Ecto neural progenitor cell (in vitro differentiated cells): Measurements from ENCODE around the gene SMYD2.

Experiments
- DNase-seq: peaks from one replicate; pipeline ENCODE4 v3.0.0-alpha.2; 2018; ENCODE audit warnings: low spot score

SMYD2 gene

DNA sequence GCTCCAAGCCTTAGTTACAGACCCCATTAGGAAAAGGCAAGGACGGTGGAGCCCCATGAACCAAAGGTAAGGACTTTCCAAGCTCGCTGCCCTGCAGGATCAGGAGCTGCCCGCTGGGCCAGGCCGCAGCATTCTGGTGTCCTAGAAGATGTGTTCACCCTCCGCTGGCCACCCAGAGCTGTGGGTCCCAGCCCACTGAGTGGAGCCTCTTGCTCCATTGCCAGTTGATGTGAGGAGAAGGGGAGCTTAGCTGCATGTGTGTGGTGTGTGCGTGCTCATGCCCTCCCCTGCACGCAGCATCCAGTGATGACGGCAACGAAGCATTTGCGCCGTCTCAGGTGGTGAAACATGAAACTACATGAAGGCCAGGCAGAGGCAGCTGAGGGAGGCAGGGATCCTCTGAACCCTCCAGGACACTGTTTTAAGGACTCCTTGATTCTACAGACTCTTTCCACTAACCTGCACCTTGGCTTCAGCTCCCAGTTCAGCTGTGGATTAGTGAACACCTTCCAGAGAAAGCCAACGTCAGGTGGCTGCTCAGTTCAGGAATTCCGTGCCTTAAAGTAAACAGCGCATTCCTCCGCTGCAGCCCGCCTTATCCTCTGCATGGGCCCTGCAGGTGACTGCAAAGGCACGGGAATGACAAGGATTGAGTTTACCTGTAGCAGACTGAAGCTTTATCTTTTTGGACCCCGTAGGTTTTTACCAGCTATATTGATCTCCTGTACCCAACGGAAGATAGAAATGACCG lies 48.7 kb downstream of the SMYD2 start:
- DNase-seq: no peak

GRCh38 chr1:214330222-214330621 lies 49.3 kb downstream of the SMYD2 start:
- DNase-seq: no peak

DNA sequence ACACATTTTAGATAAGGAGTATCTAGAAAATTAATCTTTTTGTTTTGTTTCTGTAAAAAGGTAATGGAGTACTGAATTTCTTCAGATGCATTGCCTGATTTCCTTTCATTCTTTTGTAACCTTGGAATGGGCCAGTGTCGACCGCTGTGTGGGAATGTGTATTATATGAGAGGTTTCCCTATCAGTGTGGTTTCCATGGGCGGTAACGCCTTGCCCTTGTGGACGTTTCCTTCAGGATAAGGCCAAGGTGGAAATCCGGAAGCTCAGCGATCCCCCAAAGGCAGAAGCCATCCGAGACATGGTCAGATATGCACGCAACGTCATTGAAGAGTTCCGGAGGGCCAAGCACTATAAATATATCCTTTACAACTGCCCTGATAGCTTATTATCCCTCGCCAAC lies 49.8 kb downstream of the SMYD2 start:
- no peak for DNase-seq

- DNase-seq: peak; percentile 11
These were observed 50.2 kb downstream of the SMYD2 start for GRCh38 chr1:214331180-214331579.

DNA sequence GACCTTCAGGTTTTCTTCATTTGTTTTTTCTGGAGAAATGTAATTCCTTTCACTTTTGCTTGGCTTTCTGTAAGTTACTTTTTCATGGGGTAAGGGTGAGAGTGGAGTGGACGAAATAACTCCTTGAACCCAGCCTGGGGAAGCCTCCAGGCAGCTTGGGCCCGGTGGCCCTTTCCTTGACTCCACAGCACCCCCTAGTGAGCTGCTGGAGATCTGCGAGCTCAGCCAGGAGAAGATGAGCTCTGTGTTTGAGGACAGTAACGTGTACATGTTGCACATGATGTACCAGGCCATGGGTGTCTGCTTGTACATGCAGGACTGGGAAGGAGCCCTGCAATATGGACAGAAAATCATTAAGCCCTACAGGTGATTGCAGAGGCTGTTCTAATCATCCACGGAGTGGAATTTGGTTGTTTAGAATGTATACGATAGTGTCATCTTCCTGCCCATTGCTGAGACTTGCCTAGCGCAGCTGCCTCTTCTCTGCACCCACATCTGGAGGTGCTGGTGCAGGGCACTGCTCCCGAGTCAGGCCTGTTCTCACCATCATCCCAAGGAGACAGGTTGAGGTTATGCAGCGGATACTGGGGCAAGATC lies 51.0 kb downstream of the SMYD2 start:
- DNase-seq: peak; percentile 70

GRCh38 chr1:214332946-214333798 lies 52.2 kb downstream of the SMYD2 start:
- DNase-seq: peak; percentile 68

DNA sequence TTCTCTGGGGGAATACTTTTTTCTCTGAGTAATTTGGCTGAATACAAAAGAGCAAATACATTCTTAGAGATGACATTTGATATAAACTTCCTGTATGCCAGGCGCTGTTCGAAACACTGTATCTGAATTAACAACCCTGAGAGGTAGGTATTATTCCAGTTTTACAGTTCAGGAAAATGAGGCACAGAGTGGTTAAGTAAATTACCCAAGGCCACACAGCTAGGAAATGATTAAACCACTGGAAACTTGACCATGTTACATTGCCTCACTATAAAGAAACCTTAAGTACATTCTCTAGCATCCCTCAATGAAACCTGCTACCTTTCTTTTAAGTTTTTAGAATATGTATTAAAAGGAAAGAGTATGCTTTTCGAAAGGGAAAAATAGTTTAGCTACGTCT lies 54.6 kb downstream of the SMYD2 start:
- DNase-seq: no peak

- no peak for DNase-seq
These were observed 56.1 kb downstream of the SMYD2 start for GRCh38 chr1:214337015-214337414.

DNA sequence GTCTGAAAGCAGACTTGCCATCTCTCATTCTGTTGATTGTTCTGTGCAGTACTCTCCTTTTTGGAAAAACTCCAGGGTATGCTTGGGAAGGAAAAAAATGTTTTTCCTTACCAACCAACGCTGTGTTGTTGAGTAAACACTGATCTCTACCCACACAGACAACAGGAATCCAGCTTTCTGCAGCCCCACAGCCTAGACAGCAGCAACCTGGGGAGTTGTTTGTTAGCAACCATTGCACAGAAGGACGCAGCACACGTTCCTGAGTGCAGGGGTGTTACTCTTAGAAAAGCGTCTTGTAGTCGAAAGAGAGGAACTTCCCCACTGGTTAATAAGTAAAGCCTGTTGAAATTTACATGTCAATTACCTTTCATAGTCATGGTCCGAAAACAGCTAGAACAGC lies 56.6 kb downstream of the SMYD2 start:
- DNase-seq: no peak

DNA sequence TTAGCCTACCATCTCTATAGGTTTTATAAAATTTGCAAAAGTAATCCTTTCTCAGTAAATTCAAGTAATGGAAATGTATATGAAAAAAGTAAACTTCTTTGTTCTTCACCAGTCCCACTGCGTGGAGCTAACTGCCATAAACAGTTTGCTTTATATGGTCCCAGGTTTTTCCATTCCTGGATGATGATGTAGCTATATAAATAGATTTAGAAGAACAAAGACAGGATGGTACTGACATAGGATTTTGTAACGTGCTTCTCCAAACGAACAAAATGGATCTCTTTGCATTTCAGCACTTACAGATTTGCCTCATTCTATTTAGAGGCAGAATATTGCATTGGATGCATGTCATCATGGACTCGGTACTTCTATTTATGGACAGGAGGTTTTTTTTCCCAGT lies 57.3 kb downstream of the SMYD2 start:
- DNase-seq: no peak

DNA sequence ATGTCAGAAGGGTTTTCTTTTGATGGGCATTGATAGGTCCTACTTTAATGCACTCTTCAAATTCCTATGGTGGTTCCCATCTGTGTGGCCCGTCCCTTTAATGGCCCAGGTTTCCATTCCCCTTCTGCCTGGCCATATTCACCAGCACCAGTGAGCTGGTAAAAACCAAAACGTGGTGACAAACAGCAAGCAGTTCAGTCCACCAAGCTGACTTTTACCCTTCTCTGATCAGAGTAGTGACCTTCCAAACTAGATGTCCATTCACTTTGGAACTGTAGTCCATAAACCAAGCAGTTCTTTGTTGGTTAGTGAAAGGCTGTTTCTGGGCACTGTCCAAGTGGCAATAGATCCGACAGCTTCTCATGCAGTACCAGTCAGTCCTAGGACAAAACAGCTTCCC lies 60.5 kb downstream of the SMYD2 start:
- no peak for DNase-seq

- no peak for DNase-seq
These were observed 61.0 kb downstream of the SMYD2 start for GRCh38 chr1:214341932-214342331.

DNA sequence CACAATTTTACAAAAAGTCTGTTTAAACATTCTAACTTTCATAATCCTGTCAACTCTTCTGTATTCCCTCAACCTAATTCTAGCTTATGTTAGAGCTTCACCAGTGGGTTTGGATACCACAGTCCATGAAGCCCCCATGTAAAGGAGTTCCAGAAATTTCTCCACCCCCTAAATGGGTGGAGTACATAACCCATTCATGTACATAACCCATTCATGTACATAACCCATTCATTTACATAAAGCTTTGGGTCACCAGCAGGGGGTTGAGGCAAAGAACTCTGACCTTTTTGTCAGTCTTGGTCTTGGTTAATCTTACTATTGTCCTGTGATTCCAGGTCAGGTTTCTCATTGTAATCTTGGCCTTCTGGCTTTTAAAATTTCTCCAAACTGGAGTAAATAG lies 61.6 kb downstream of the SMYD2 start:
- no peak for DNase-seq

DNA sequence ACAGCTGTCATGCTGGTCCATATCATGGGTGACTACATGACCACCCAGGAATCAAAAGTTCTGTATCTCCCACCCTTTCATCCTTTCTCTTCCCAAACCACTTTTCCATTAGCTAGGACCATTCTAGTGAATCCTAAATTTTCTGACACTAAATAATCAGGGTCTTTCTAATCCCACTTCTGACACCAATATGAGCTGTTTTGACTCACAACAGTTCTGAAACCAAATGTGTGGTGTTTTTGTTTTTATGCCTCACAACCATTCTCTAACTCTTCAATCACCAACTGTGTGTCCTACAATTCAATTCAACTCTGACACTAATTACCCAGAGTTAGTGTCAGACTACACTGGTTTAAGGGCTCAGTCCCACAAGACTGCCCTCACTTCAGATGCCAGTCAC lies 63.9 kb downstream of the SMYD2 start:
- no peak for DNase-seq

- no peak for DNase-seq
These were observed 68.0 kb downstream of the SMYD2 start for GRCh38 chr1:214349008-214349407.

- no peak for DNase-seq
These were observed 68.8 kb downstream of the SMYD2 start for GRCh38 chr1:214349781-214350180.

- no peak for DNase-seq
These were observed 70.8 kb downstream of the SMYD2 start for GRCh38 chr1:214351551-214352277.

DNA sequence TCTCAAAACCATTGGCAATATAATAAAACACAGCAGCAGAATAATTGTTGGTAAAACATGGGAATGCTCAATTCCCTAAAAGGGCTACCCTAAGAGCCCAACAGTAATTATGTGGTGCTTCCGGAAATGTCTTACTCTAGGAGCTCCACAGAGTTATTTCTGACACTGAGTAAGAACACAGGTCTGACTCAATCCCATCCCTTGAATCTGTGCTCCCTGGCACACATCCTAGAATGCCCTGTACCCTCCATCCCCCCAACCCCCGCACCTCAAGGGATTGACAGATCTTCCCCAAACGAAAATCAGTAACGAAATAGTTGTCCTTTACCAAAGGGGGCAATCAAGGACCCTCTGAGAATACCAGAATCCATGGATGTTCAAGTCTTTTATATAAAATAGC lies 71.9 kb downstream of the SMYD2 start:
- no peak for DNase-seq

- DNase-seq: no peak
These were observed 73.6 kb downstream of the SMYD2 start for GRCh38 chr1:214354440-214355148.

- no peak for DNase-seq
These were observed 79.2 kb downstream of the SMYD2 start for GRCh38 chr1:214360116-214360515.

GRCh38 chr1:214360525-214361164 lies 79.7 kb downstream of the SMYD2 start:
- DNase-seq: no peak
